Measurements from ENCODE around the gene NEDD4L.
A peak's percentile ranks its signal among the peaks of the same experiment; 100 is the strongest.
"Not testable (repeated sequence)": the region's sequence is repeated elsewhere in the genome, so short reads cannot be mapped to it uniquely, and the experiment has no call there.

NEDD4L gene

DNA sequence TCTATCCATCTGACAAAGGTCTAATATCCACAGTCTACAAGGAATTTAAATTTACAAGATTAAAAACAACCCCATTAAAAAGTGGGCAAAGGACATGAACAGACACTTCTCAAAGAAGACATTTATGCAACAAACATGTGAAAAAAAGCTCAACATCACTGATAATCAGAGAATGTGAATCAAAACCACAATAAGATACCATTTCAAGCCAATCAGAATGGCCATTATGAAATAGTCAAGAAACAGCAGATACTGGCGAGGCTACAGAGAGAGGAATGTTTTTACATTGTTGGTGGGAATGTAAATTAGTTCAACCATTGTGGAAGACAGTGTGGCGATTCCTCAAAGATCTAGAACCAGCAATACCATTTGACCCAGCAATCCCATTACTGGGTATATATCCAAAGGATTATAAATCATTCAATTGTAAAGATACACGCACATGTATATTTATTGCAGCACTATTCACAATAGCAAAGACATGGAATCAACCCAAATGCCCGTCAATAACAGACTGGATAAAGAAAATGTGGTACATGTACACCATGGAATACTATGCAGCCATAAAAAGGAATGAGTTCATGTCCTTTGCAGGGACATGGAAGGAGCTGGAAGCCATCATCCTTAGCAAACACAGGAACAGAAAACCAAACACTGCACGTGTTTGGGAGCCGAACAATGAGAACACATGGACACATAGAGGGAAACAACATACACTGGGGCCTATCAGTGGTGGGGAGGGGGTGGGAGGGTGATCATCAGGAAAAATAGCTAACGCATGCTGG lies 391.4 kb downstream of the NEDD4L start:
- H3K9me3 ChIP-seq (ENCODE audit: control insufficient read depth, insufficient read depth, low read depth, low read length); POLR2A ChIA-PET; H3K27ac ChIP-seq (ENCODE audit: extremely low read depth, low read depth, low read length); H3K4me1 ChIP-seq (ENCODE audit: control insufficient read depth, insufficient read depth, low read length); H3K36me3 ChIP-seq (ENCODE audit: control insufficient read depth in 2 of 2, insufficient read depth in 1 of 2, low read length in 2 of 2); H3K4me3 ChIP-seq (ENCODE audit: low read depth, low read length): not testable (repeated sequence)
- TF ChIP-seq, protein P1, sequence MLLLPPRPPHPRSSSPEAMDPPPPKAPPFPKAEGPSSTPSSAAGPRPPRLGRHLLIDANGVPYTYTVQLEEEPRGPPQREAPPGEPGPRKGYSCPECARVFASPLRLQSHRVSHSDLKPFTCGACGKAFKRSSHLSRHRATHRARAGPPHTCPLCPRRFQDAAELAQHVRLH (tag by site-specific recombination; IDR thresholded peaks at IDR 0.05), result 0 out of 2 replicates have a peak, but pooled peaks have one; percentile 66
- TF ChIP-seq ZNF146 (tag by site-specific recombination; IDR thresholded peaks at IDR 0.05), result peak; percentile 86
- CTCF ChIA-PET, result interaction anchor here (0.7 kb wide), 1 partner anchor 1581 kb away, joined by 5 read pairs; no protein-coding TSS in a partner anchor

DNA sequence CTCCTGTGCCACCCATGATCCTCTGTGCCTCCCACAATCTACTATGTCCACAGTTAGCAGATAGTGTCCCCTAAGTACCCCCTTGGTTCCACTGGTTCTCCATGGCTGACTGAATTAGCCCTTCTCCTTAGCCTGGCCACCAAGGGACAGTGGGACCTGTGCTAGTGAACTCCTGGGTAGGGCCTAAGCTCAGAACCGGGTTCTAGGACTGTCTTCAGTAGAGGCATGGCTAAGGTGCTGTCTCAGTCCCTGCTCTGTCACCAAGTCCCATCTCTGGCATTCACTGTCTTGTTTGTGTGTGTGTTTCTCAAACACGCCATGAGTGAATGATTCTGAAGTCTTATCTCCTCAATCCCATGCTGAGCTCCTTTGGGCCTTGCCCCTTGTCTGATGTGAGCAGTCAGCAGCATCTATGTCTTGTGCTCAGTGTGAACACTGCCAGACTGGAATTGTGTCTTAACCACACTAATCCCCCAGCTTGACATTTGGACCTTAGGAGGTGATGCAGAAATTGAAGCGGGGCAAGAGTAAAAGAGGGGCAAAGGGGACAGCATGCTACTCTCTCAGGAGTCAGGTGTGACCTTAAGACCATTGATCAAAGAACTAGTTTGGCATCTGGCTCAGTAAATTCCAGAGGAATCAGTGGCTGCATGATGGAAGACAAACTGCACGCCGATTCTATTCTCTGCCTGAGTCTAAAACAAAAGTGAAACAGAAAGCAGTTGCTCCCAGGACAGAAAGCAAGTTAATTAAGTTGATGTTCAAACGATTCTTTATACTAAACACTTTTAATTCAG lies 394.3 kb downstream of the NEDD4L start:
- H3K36me3 ChIP-seq (ENCODE audit: control insufficient read depth in 2 of 2, insufficient read depth in 1 of 2, low read length in 2 of 2), result no peaks in the 10 kb centered on the region

DNA sequence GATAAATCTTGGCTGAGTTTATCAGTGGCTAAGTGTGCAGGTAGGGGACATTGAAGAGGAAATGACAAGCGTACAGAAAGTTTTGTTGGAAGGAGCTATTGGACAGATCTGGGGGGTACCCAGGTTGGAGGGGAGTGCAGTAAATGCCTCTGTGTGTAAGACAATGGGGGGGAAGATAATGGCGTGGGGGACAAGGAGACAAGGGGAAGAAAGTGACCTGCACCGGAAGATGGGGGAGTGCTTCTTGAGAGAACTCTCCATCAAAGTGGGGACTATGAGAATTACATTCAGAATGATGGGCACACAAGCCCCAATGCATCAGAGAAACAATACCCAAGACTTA lies 394.9 kb downstream of the NEDD4L start:
- Histone ChIP-seq H3K4me3 (ENCODE audit: low read depth, low read length) (no peak overlapping the region), H3K27ac (ENCODE audit: extremely low read depth, low read depth, low read length) (no peak overlapping the region), H3K36me3 (ENCODE audit: control insufficient read depth in 2 of 2, insufficient read depth in 1 of 2, low read length in 2 of 2) (no peaks in the 10 kb centered on the region), H3K4me1 (ENCODE audit: control insufficient read depth, insufficient read depth, low read length) (no peaks in the 10 kb centered on the region), H3K9me3 (ENCODE audit: control insufficient read depth, insufficient read depth, low read depth, low read length) (no peaks in the 10 kb centered on the region)
- ChIA-PET CTCF (no interaction called here), POLR2A (no interaction called here)
- TF ChIP-seq ZNF658 (tag by site-specific recombination; IDR thresholded peaks at IDR 0.05) (no peak), ZBTB20 (tag by site-specific recombination; IDR thresholded peaks at IDR 0.05) (no peak), ZNF473 (tag by site-specific recombination; IDR thresholded peaks at IDR 0.05) (no peak), TCF7L2 (IDR thresholded peaks at IDR 0.05; ENCODE audit: borderline replicate concordance, low read depth, low read length) (no peak), KLF10 (tag by site-specific recombination; IDR thresholded peaks at IDR 0.05) (no peak), ZNF112 (tag by site-specific recombination; IDR thresholded peaks at IDR 0.05) (no peak), ZNF292 (tag by site-specific recombination; IDR thresholded peaks at IDR 0.05; ENCODE audit: borderline replicate concordance, low read depth) (no peak), ZNF157 (tag by site-specific recombination; IDR thresholded peaks at IDR 0.05) (no peak), ZNF239 (tag by site-specific recombination; IDR thresholded peaks at IDR 0.05) (no peak), ZNF768 (tag by site-specific recombination; IDR thresholded peaks at IDR 0.05) (no peak), ZNF571 (tag by site-specific recombination; IDR thresholded peaks at IDR 0.05) (no peak), ZNF521 (tag by site-specific recombination; IDR thresholded peaks at IDR 0.05) (no peak), ZNF677 (tag by site-specific recombination; IDR thresholded peaks at IDR 0.05) (no peak), FEZF1 (tag by site-specific recombination; IDR thresholded peaks at IDR 0.05) (no peak), ZNF423 (tag by site-specific recombination; IDR thresholded peaks at IDR 0.05) (no peak)
- TF ChIP-seq, protein P2, sequence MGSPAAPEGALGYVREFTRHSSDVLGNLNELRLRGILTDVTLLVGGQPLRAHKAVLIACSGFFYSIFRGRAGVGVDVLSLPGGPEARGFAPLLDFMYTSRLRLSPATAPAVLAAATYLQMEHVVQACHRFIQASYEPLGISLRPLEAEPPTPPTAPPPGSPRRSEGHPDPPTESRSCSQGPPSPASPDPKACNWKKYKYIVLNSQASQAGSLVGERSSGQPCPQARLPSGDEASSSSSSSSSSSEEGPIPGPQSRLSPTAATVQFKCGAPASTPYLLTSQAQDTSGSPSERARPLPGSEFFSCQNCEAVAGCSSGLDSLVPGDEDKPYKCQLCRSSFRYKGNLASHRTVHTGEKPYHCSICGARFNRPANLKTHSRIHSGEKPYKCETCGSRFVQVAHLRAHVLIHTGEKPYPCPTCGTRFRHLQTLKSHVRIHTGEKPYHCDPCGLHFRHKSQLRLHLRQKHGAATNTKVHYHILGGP (tag by site-specific recombination; IDR thresholded peaks at IDR 0.05), result no peak
- TF ChIP-seq, protein P3, sequence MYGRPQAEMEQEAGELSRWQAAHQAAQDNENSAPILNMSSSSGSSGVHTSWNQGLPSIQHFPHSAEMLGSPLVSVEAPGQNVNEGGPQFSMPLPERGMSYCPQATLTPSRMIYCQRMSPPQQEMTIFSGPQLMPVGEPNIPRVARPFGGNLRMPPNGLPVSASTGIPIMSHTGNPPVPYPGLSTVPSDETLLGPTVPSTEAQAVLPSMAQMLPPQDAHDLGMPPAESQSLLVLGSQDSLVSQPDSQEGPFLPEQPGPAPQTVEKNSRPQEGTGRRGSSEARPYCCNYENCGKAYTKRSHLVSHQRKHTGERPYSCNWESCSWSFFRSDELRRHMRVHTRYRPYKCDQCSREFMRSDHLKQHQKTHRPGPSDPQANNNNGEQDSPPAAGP (tag by site-specific recombination; IDR thresholded peaks at IDR 0.05), result no peak
- TF ChIP-seq, protein P4, sequence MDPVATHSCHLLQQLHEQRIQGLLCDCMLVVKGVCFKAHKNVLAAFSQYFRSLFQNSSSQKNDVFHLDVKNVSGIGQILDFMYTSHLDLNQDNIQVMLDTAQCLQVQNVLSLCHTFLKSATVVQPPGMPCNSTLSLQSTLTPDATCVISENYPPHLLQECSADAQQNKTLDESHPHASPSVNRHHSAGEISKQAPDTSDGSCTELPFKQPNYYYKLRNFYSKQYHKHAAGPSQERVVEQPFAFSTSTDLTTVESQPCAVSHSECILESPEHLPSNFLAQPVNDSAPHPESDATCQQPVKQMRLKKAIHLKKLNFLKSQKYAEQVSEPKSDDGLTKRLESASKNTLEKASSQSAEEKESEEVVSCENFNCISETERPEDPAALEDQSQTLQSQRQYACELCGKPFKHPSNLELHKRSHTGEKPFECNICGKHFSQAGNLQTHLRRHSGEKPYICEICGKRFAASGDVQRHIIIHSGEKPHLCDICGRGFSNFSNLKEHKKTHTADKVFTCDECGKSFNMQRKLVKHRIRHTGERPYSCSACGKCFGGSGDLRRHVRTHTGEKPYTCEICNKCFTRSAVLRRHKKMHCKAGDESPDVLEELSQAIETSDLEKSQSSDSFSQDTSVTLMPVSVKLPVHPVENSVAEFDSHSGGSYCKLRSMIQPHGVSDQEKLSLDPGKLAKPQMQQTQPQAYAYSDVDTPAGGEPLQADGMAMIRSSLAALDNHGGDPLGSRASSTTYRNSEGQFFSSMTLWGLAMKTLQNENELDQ (tag by site-specific recombination; IDR thresholded peaks at IDR 0.05; ENCODE audit: low read depth), result no peak

More for the DNA sequence above, 394.3 kb downstream of the NEDD4L start:
- no peak overlapping the region for H3K27ac ChIP-seq (ENCODE audit: extremely low read depth, low read depth, low read length)
- ChIA-PET POLR2A (no interaction called here), CTCF (no interaction called here)
- no peaks in the 10 kb centered on the region for H3K4me1 ChIP-seq (ENCODE audit: control insufficient read depth, insufficient read depth, low read length)
- TF ChIP-seq, protein P5, sequence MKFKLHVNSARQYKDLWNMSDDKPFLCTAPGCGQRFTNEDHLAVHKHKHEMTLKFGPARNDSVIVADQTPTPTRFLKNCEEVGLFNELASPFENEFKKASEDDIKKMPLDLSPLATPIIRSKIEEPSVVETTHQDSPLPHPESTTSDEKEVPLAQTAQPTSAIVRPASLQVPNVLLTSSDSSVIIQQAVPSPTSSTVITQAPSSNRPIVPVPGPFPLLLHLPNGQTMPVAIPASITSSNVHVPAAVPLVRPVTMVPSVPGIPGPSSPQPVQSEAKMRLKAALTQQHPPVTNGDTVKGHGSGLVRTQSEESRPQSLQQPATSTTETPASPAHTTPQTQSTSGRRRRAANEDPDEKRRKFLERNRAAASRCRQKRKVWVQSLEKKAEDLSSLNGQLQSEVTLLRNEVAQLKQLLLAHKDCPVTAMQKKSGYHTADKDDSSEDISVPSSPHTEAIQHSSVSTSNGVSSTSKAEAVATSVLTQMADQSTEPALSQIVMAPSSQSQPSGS (tag by site-specific recombination; IDR thresholded peaks at IDR 0.05; ENCODE audit: low read depth), result no peak
- TF ChIP-seq ZNF426 (tag by site-specific recombination; IDR thresholded peaks at IDR 0.05) (no peak), ZNF768 (tag by site-specific recombination; IDR thresholded peaks at IDR 0.05) (no peak), ZNF175 (tag by site-specific recombination; IDR thresholded peaks at IDR 0.05) (no peak), BCL11A (tag by site-specific recombination; IDR thresholded peaks at IDR 0.05; ENCODE audit: low read depth) (no peak), ZNF785 (tag by site-specific recombination; IDR thresholded peaks at IDR 0.05) (no peak), ZNF843 (tag by site-specific recombination; IDR thresholded peaks at IDR 0.05) (no peak), ZNF266 (tag by site-specific recombination; IDR thresholded peaks at IDR 0.05; ENCODE audit: low read depth) (no peak), ZNF248 (tag by site-specific recombination; IDR thresholded peaks at IDR 0.05) (no peak)
- H3K9me3 ChIP-seq (ENCODE audit: control insufficient read depth, insufficient read depth, low read depth, low read length), result no peaks in the 10 kb centered on the region
- no peak overlapping the region for H3K4me3 ChIP-seq (ENCODE audit: low read depth, low read length)
